HG03520 (cell line): Measurements from ENCODE around the gene YAE1.

Experiments
- ATAC-seq: cut with Tn5 transposase; IDR thresholded peaks from one replicate; pipeline ENCODE4 v1.9.1; 2021; ENCODE audit warnings: mild to moderate bottlenecking, moderate library complexity; ENCODE audit not compliant: unreplicated experiment

Gene YAE1

GRCh38 chr7:39606941-39607340, 40.7 kb downstream of the YAE1 start:
- ATAC-seq, result no peak

GRCh38 chr7:39607865-39608264, 41.7 kb downstream of the YAE1 start:
- ATAC-seq, result no peak

- no peak for ATAC-seq
Measured at GRCh38 chr7:39608278-39608677, 42.1 kb downstream of the YAE1 start.

GRCh38 chr7:39609113-39609934, 43.1 kb downstream of the YAE1 start:
- ATAC-seq, result no peak

GRCh38 chr7:39609935-39610263, 43.7 kb downstream of the YAE1 start:
- ATAC-seq, result no peak

GRCh38 chr7:39613577-39613976, 47.4 kb downstream of the YAE1 start:
- ATAC-seq, result no peak

GRCh38 chr7:39614299-39614698, 48.1 kb downstream of the YAE1 start:
- ATAC-seq, result no peak

- ATAC-seq, result no peak
Measured at GRCh38 chr7:39615350-39615975, 49.3 kb downstream of the YAE1 start.

GRCh38 chr7:39616138-39616537, 49.9 kb downstream of the YAE1 start:
- ATAC-seq, result no peak

GRCh38 chr7:39617005-39617404, 50.8 kb downstream of the YAE1 start:
- no peak for ATAC-seq

GRCh38 chr7:39618868-39619267, 52.7 kb downstream of the YAE1 start:
- ATAC-seq, result no peak

- no peak for ATAC-seq
Measured at GRCh38 chr7:39620486-39620885, 54.3 kb downstream of the YAE1 start.

- ATAC-seq, result no peak
Measured at GRCh38 chr7:39621261-39621660, 55.1 kb downstream of the YAE1 start.

- no peak for ATAC-seq
Measured at GRCh38 chr7:39621784-39622411, 55.7 kb downstream of the YAE1 start.
